Neural progenitor cell (in vitro differentiated cells): Measurements from ENCODE around the gene CES2. TPM values are rescaled to one million over a fixed set of nuclear protein-coding genes. Genes with fewer than 3 reads are reported as not detected.
"Not testable (repeated sequence)": the region's sequence is repeated elsewhere in the genome, so short reads cannot be mapped to it uniquely, and the experiment has no call there.

Experiments
- DNase-seq: peaks from one replicate; pipeline ENCODE4 v3.0.0-alpha.2; 2016; ENCODE audit warnings: low spot score
- H2AFZ ChIP-seq: fragments of 200-600 bp; sonication (generic); replicated peaks from 2 replicates; pipeline ENCODE4 v1.6.1; 2016; ENCODE audit warnings: antibody characterized with exemption
- H3F3A ChIP-seq: fragments of 200-600 bp; sonication (generic); 2 replicates; pipeline ENCODE4 v1.6.1; 2016; ENCODE audit warnings: antibody characterized with exemption, low read depth
- H3K27ac ChIP-seq: fragments of 200-600 bp; sonication (generic); 2 replicates; pipeline ENCODE4 v1.5.1; 2016; ENCODE audit warnings: mild to moderate bottlenecking
- H3K27me3 ChIP-seq: fragments of 200-600 bp; sonication (generic); 2 replicates; pipeline ENCODE4 v1.6.1; 2016; ENCODE audit warnings: mild to moderate bottlenecking, moderate library complexity
- H3K36me3 ChIP-seq: fragments of 200-600 bp; sonication (generic); 2 replicates; pipeline ENCODE4 v1.5.1; 2016
- H3K4me1 ChIP-seq: fragments of 200-600 bp; sonication (generic); 2 replicates; pipeline ENCODE4 v1.6.1; 2016; ENCODE audit warnings: mixed run types
- H3K4me2 ChIP-seq: fragments of 200-600 bp; sonication (generic); 2 replicates; pipeline ENCODE4 v1.6.1; 2016
- H3K4me3 ChIP-seq: fragments of 200-600 bp; sonication (generic); 2 replicates; pipeline ENCODE4 v1.5.1; 2016
- H3K79me2 ChIP-seq: fragments of 200-600 bp; sonication (generic); 2 replicates; pipeline ENCODE4 v1.6.1; 2016; ENCODE audit warnings: low read depth
- H3K9ac ChIP-seq: fragments of 200-600 bp; sonication (generic); 2 replicates; pipeline ENCODE4 v1.6.1; 2016
- H3K9me3 ChIP-seq: fragments of 200-600 bp; sonication (generic); 2 replicates; pipeline ENCODE4 v1.5.1; 2016; ENCODE audit warnings: low read depth
- H4K20me1 ChIP-seq: fragments of 200-600 bp; sonication (generic); 2 replicates; pipeline ENCODE4 v1.6.1; 2016; ENCODE audit warnings: low read depth
- H3K27ac Mint-ChIP-seq: 3 replicates; pipeline ENCODE4 v1.8.0; 2021; ENCODE audit warnings: mixed read lengths
- H3K27me3 Mint-ChIP-seq: 2 replicates; pipeline ENCODE4 v1.8.0; 2022; ENCODE audit warnings: low read depth, mild to moderate bottlenecking, inconsistent platforms, moderate library complexity, mixed read lengths; ENCODE audit not compliant: insufficient read depth
- H3K36me3 Mint-ChIP-seq: 3 replicates; pipeline ENCODE4 v1.8.0; 2021; ENCODE audit warnings: mixed read lengths
- H3K4me1 Mint-ChIP-seq: 3 replicates; pipeline ENCODE4 v1.8.0; 2021; ENCODE audit warnings: mixed read lengths
- H3K4me3 Mint-ChIP-seq: 3 replicates; pipeline ENCODE4 v1.8.0; 2021; ENCODE audit warnings: mild to moderate bottlenecking, moderate library complexity, mixed read lengths
- H3K9me3 Mint-ChIP-seq: 3 replicates; pipeline ENCODE4 v1.8.0; 2020; ENCODE audit warnings: mixed read lengths
- EZH2 ChIP-seq: fragments of 200-600 bp; sonication (generic); IDR thresholded peaks from 2 replicates; pipeline ENCODE4 v1.6.1; 2017; ENCODE audit warnings: antibody characterized with exemption, mild to moderate bottlenecking, moderate library complexity
- EZH2phosphoT487 ChIP-seq: fragments of 200-600 bp; sonication (generic); IDR thresholded peaks from 2 replicates; pipeline ENCODE4 v1.6.1; 2017; ENCODE audit warnings: antibody characterized with exemption
- total RNA-seq: library from RNA; depleted of rRNA; stranded (reverse); fragments of >200 nt; gene quantifications from 2 replicates; pipeline ENCODE4 v1.2.3, GENCODE V29; 2015; ENCODE audit warnings: low replicate concordance
- TF ChIP-seq, protein P1 (sequence below): fragments of 200-600 bp; sonication (generic); IDR thresholded peaks from 2 replicates; pipeline ENCODE4 v1.5.1; 2017; ENCODE audit warnings: antibody characterized with exemption, mild to moderate bottlenecking

CES2 gene
- total RNA-seq, 1 donor from 2014 or later: 11.1 TPM

- Histone ChIP-seq H3K79me2 (no peaks in the 10 kb centered on the region), H3K4me1 (no peaks in the 10 kb centered on the region), H3K9ac (no peak overlapping the region), H3K36me3 (no peaks in the 10 kb centered on the region), H3K4me2 (no peak overlapping the region), H3K27me3 (no peaks in the 10 kb centered on the region), H3K27ac (no peak overlapping the region), H3K9me3 (no peaks in the 10 kb centered on the region), H3K4me3 (no peak overlapping the region), H2AFZ (no peak overlapping the region), H3F3A (no peaks in the 10 kb centered on the region), H4K20me1 (no peaks in the 10 kb centered on the region)
- Mint-ChIP-seq H3K27me3 (peaks cover 6% of the 10 kb centered on the region), H3K9me3 (no peaks in the 10 kb centered on the region), H3K27ac (no peak overlapping the region), H3K4me1 (peaks cover 23% of the 10 kb centered on the region), H3K4me3 (no peak overlapping the region), H3K36me3 (no peaks in the 10 kb centered on the region)
- no peak for DNase-seq
- TF ChIP-seq EZH2 (no peak), EZH2phosphoT487 (no peak)
- TF ChIP-seq, protein P1, sequence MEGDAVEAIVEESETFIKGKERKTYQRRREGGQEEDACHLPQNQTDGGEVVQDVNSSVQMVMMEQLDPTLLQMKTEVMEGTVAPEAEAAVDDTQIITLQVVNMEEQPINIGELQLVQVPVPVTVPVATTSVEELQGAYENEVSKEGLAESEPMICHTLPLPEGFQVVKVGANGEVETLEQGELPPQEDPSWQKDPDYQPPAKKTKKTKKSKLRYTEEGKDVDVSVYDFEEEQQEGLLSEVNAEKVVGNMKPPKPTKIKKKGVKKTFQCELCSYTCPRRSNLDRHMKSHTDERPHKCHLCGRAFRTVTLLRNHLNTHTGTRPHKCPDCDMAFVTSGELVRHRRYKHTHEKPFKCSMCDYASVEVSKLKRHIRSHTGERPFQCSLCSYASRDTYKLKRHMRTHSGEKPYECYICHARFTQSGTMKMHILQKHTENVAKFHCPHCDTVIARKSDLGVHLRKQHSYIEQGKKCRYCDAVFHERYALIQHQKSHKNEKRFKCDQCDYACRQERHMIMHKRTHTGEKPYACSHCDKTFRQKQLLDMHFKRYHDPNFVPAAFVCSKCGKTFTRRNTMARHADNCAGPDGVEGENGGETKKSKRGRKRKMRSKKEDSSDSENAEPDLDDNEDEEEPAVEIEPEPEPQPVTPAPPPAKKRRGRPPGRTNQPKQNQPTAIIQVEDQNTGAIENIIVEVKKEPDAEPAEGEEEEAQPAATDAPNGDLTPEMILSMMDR: no peak
Observed at GRCh38 chr16:66973716-66974115, 38.4 kb downstream of the CES2 start.

GRCh38 chr16:66974156-66974931 lies 39.0 kb downstream of the CES2 start:
- not testable (repeated sequence) for H3K27me3 Mint-ChIP-seq, H3K27ac ChIP-seq, H3K9me3 ChIP-seq, H3K9ac ChIP-seq, H3K4me1 ChIP-seq, H2AFZ ChIP-seq, H3K4me2 ChIP-seq, DNase-seq, H3K4me3 ChIP-seq, H3K27me3 ChIP-seq, H3K36me3 Mint-ChIP-seq, H3K4me3 Mint-ChIP-seq, H4K20me1 ChIP-seq, H3K9me3 Mint-ChIP-seq, H3K79me2 ChIP-seq, H3F3A ChIP-seq, H3K36me3 ChIP-seq
- peak overlapping the region; percentile 50 for H3K27ac Mint-ChIP-seq
- H3K4me1 Mint-ChIP-seq: peaks cover 23% of the 10 kb centered on the region

DNA sequence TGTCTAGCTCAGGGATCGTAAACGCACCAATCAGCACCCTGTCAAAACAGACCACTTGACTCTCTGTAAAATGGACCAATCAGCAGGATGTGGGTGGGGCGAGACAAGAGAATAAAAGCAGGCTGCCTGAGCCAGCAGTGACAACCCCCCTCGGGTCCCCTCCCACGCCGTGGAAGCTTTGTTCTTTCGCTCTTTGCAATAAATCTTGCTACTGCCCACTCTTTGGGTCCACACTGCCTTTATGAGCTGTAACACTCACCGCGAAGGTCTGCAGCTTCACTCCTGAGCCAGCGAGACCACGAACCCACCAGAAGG lies 39.6 kb downstream of the CES2 start:
- not testable (repeated sequence) for H3K9me3 ChIP-seq, H3K27me3 ChIP-seq, H3K4me3 ChIP-seq, H3K9ac ChIP-seq, H3K36me3 Mint-ChIP-seq, H3K79me2 ChIP-seq, H3K27ac ChIP-seq, H3K36me3 ChIP-seq, H4K20me1 ChIP-seq, DNase-seq, H3K4me1 ChIP-seq, H3K4me2 ChIP-seq, H3F3A ChIP-seq, H3K27me3 Mint-ChIP-seq, H2AFZ ChIP-seq, H3K4me3 Mint-ChIP-seq, H3K9me3 Mint-ChIP-seq
- peaks cover 23% of the 10 kb centered on the region for H3K4me1 Mint-ChIP-seq
- H3K27ac Mint-ChIP-seq: peak overlapping the region; percentile 81

GRCh38 chr16:66975302-66975893 lies 40.1 kb downstream of the CES2 start:
- H3K27ac ChIP-seq: no peak overlapping the region
- no peaks in the 10 kb centered on the region for H4K20me1 ChIP-seq
- no peaks in the 10 kb centered on the region for H3F3A ChIP-seq
- no peaks in the 10 kb centered on the region for H3K27me3 ChIP-seq
- no peak overlapping the region for H2AFZ ChIP-seq
- no peak overlapping the region for H3K4me3 ChIP-seq
- peaks cover 23% of the 10 kb centered on the region for H3K4me1 Mint-ChIP-seq
- H3K9me3 Mint-ChIP-seq: no peaks in the 10 kb centered on the region
- TF ChIP-seq, protein P1: no peak
- no peak for TF ChIP-seq EZH2phosphoT487
- no peak for TF ChIP-seq EZH2
- no peak overlapping the region for H3K4me2 ChIP-seq
- DNase-seq: no peak
- no peaks in the 10 kb centered on the region for H3K36me3 ChIP-seq
- no peaks in the 10 kb centered on the region for H3K36me3 Mint-ChIP-seq
- no peak overlapping the region for H3K9ac ChIP-seq
- H3K4me1 ChIP-seq: no peaks in the 10 kb centered on the region
- H3K27ac Mint-ChIP-seq: peak overlapping the region; percentile 81
- H3K79me2 ChIP-seq: no peaks in the 10 kb centered on the region
- H3K9me3 ChIP-seq: no peaks in the 10 kb centered on the region
- no peak overlapping the region for H3K4me3 Mint-ChIP-seq
- H3K27me3 Mint-ChIP-seq: peaks cover 6% of the 10 kb centered on the region
